Adipose tissue (tissue), 3 donors: ENCODE results near the gene RHOT2. TPM values are rescaled to one million over a fixed set of nuclear protein-coding genes. Genes with fewer than 3 reads are reported as not detected.

Experiments used
- H3K27ac ChIP-seq: one replicate; pipeline ENCODE4 v1.5.1; 2013; ENCODE audit warnings: low read depth, low read length
- WGBS, 3 donors: extraction: QIAGEN DNeasy Blood & Tissue Kit; methylation state at CpG; one replicate each; pipeline ENCODE4 v1.1.7; 2013; 5-methylcytosine and 5-hydroxymethylcytosine counted together
- polyA plus RNA-seq, 3 donors: library from polyadenylated mRNA; stranded (reverse); fragments of 200-250 nt; gene quantifications; one replicate each; pipeline ENCODE4 v1.2.3, GENCODE V29; 2013
- donor health status: healthy with polysubstance abuse.
- donor health status: Bipolar disorder and iron deficiency.
- donor health status: healthy.

The RHOT2 gene
- polyA plus RNA-seq, 3 donors = 67.7 to 107 (median 85.5) TPM

DNA sequence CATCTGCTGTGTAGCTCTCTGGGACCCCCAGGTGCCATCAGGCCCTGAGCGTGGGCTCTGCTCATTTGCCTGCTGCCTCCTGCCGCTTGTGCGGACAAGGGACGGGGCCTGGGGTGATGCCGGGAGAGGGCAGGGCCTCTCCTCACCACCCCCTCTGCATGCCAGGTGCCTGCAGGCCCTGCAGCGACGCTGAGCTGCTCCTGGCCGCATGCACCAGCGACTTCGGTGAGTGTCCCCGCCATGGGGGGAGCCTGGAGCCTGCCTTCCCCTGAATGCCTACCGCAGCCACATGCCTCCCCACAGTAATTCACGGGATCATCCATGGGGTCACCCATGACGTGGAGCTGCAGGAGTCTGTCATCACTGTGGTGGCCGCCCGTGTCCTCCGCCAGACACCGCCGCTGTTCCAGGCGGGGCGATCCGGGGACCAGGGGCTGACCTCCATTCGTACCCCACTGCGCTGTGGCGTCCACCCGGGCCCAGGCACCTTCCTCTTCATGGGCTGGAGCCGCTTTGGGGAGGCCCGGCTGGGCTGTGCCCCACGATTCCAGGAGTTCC lies 48.9 kb downstream of the RHOT2 start:
- 83 to 93% (median 86%) methylated on average over 24 to 29 of the region's 29 CpGs for WGBS, 3 donors
- no peak overlapping the region for H3K27ac ChIP-seq

DNA sequence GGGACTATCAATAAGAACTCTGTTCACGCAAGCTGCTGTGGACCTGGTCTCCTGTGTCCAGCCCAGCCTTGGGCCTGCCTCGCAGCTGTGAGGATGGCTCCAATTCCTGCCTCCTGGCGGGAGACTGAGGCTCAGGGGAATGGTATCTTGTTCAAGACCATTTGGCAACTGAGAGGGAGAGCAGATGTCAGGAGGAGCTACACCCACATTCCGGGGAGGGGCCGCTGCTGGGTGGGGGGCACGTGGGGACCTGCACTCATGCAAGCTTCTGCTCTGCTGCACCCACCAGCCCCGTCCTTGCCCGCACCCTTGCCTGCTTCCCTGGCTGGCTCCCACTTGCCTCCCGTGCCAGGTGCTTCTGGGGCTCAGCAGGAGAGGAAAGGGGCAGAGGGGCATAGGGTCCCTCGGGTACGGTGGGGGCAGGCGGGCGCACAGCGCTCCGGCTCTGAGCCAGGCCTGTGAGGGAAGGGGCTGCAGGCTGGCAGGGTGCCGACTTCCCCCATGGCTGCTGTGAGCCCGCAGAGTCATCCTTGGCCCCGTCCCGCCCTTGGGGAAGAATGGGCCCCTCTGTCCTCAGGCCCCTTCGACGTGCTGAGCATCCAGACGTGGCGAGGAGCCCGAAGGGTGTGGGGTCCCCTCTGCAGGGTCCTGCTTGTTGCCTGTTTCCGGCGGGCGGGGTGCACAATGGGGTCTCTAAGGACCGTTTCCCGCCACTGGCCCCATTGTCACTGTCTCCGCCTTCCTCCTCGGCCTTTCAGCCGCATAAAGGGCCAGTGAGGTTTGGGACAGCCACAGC lies 49.7 kb downstream of the RHOT2 start:
- 72 to 79% (median 79%) methylated on average over 31 to 32 of the region's 32 CpGs for WGBS, 3 donors
- no peak overlapping the region for H3K27ac ChIP-seq

DNA sequence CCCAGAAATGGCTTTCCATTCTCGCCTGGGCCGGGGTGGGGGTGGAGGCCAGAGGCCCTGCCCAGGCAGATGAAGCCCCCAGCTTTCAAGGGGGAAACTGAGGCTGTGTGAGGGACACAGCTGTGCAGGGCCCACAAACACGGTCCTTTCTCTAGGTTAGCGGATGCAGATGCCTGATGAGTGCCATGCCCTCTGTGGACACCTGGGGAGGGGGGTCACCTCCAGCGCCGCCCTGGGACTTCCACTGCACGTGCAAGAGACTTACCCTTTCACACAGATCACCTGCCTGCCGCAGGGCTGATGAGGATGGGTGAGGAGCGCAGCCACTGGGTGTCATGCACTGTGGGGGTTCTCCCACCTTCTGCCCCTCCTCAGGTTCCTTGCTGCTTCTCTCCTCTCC lies 50.5 kb downstream of the RHOT2 start:
- 87 to 94% (median 94%) methylated on average over 9 of the region's 9 CpGs for WGBS, 3 donors
- no peak overlapping the region for H3K27ac ChIP-seq

- WGBS, 3 donors = 76 to 84% (median 82%) methylated on average over 6 of the region's 6 CpGs
- no peak overlapping the region for H3K27ac ChIP-seq
Observed at GRCh38 chr16:718922-719321, 51.0 kb downstream of the RHOT2 start.

- H3K27ac ChIP-seq = no peak overlapping the region
- 5 to 13% (median 10%) methylated on average over 15 to 16 of the region's 16 CpGs for WGBS, 3 donors
Observed at GRCh38 chr16:719815-720446, 52.0 kb downstream of the RHOT2 start.

- H3K27ac ChIP-seq = peak overlapping the region; percentile 62
- 0 to 1% (median 1%) methylated on average over 38 of the region's 38 CpGs for WGBS, 3 donors
Observed at GRCh38 chr16:720447-720989, 52.6 kb downstream of the RHOT2 start.

DNA sequence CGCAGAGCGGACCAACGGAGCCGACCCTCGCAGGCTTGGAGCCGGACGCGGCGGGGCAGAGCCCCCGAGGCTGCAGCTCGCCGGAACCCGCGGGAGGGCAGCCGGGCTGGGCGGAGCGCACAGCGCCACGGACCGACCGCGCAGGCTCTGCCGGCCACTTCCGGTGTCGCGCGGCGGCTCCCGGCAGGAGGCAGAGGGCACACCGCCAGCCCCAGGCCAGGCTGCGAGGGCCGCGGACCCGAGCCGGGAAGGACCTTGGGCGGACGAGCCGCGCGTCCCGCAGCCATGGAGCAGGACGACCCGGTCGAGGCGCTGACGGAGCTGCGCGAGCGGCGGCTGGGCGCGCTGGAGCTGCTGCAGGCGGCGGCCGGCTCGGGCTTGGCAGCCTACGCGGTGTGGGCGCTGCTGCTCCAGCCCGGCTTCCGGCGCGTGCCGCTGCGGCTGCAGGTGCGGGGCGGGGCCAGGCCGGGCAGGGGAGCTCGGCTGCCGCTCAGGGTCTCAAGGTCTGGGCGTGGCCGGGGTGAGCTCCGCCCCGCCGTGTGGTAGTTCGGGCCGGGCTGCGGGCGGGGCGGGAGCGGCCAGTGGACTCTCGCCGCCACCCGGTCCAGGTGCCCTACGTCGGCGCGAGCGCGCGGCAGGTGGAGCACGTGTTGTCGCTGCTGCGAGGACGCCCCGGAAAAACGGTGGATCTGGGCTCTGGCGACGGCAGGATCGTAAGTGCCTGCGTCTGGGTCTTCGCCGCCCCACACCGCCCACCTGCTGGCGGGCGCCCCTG lies 53.2 kb downstream of the RHOT2 start, which contains the start of gene ANTKMT:
TSS of gene ANTKMT (plus strand) at position 157 of the 775 bp plus-strand sequence. CDS start at position 286, 129 bp downstream.
- WGBS, 3 donors = 3 to 9% (median 9%) methylated on average over 82 to 106 of the region's 106 CpGs

GRCh38 chr16:721765-722540 lies 54.0 kb downstream of the RHOT2 start:
- H3K27ac ChIP-seq = no peak overlapping the region
- WGBS, 3 donors = 82 to 95% (median 83%) methylated on average over 46 to 51 of the region's 51 CpGs

More for the DNA sequence above, 53.2 kb downstream of the RHOT2 start, which contains the start of gene ANTKMT:
- H3K27ac ChIP-seq = peak within 1 kb of the TSS; percentile 62

DNA sequence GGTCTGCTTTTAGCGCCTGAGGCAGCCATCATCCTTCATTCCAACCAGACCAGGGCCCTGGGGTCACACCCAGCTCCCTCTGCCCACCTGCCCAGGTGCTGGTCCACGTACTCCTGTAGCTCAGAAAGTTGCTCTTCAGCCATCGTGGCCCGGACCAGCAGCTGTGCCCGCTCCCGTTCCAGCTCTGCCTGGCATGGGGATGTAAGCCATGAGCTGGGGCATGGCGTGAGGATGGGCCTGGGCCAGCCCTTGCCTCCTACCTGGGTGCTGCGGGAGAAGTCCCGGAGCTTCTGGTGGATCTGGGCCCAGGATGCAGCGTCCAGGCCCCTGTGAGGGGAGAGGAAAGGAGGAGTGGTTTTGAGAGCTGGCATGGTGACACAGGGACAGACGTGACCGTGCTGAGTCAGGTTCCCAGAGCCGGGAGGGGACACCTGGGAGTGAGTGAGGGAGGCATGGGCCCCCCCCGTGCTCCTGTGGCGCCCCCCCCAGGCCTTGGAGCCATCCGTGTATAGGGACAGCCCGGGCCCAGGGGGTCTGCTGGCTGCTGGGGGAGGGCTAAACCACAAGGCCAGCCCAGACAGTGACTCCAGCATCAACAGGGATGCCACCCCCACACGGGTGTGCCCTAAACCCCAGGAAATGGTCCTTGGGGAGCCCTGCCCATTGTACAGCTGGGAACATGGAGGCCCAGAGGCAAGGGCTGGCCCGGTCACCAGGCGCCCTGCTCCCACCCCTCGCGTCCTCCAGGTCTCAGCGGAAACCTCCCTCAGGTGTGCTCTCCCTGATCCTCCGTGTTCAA lies 55.1 kb downstream of the RHOT2 start:
- H3K27ac ChIP-seq = no peak overlapping the region
- WGBS, 3 donors = 83 to 86% (median 85%) methylated on average over 23 to 24 of the region's 24 CpGs

DNA sequence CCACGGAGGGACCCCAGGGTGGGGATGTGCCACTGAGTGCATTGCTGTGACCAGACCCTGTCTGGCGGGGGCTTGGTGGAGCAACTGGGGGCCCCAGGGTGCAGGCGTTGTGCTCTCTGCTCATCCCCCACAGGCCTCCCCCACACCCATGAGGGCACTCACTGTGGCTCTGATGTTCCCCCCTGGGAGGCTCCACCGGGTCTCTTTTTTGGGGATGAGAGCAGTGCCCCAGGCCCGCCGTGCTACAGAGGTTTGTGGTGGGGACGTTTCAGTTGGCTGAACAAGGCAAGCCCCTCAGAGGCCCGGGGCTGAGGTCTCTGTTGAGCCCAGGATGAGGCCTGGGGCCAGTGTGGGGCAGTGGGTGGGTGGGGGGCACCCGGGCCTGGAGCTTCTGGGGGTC lies 55.8 kb downstream of the RHOT2 start:
- 75 to 86% (median 84%) methylated on average over 9 of the region's 9 CpGs for WGBS, 3 donors
- no peak overlapping the region for H3K27ac ChIP-seq

Other genes starting within 250 kb of the RHOT2 start
- gene RAB11FIP3, start 242.5 kb upstream of the RHOT2 start, polyA plus RNA-seq = 10 to 100 TPM; 20.7 to 27.3 (median 21.9) TPM
- gene CAPN15, start 140.4 kb upstream of the RHOT2 start, polyA plus RNA-seq = 10 to 100 TPM; 20.4 to 31.4 (median 30.6) TPM
- gene PRR35, start 107.7 kb upstream of the RHOT2 start, polyA plus RNA-seq = under 1 TPM in 1 of 3 donors, not detected in 2; 0.20 TPM
- gene NHLRC4, start 101.1 kb upstream of the RHOT2 start, polyA plus RNA-seq = 1 to 10 TPM in 1 of 3 donors, under 1 TPM in 2; 0.22 to 1.3 (median 0.61) TPM
- 10 to 100 TPM; 36.6 to 47.7 (median 37.6) TPM for gene PIGQ, start 98.2 kb upstream of the RHOT2 start, polyA plus RNA-seq
- gene RAB40C, start 78.1 kb upstream of the RHOT2 start, polyA plus RNA-seq = 10 to 100 TPM; 16.0 to 42.5 (median 21.2) TPM
- under 1 TPM; 0.25 to 0.85 (median 0.67) TPM for gene WFIKKN1, start 37.1 kb upstream of the RHOT2 start, polyA plus RNA-seq
- gene METTL26, start 31.8 kb upstream of the RHOT2 start, polyA plus RNA-seq = 100 to 1,000 TPM in 2 of 3 donors, 10 to 100 TPM in 1; 65.0 to 125 (median 109) TPM
- gene MCRIP2, start 26.3 kb upstream of the RHOT2 start, polyA plus RNA-seq = 10 to 100 TPM; 23.6 to 57.6 (median 42.6) TPM
- gene WDR90, start 18.8 kb upstream of the RHOT2 start, polyA plus RNA-seq = 10 to 100 TPM; 12.1 to 14.8 (median 13.7) TPM
- gene RHBDL1, start 7.5 kb downstream of the RHOT2 start, polyA plus RNA-seq = under 1 TPM in 2 of 3 donors, not detected in 1; 0.59 to 0.71 TPM
- gene STUB1, start 12.3 kb downstream of the RHOT2 start, polyA plus RNA-seq = 100 to 1,000 TPM in 2 of 3 donors, 10 to 100 TPM in 1; 85.4 to 145 (median 139) TPM
- 10 to 100 TPM; 36.8 to 77.7 (median 44.9) TPM for gene JMJD8, start 16.2 kb downstream of the RHOT2 start, polyA plus RNA-seq
- gene WDR24, start 22.3 kb downstream of the RHOT2 start, polyA plus RNA-seq = 1 to 10 TPM; 3.8 to 7.4 (median 5.1) TPM
- 1 to 10 TPM in 1 of 3 donors, under 1 TPM in 2; 0.22 to 2.5 (median 0.37) TPM for gene FBXL16, start 37.7 kb downstream of the RHOT2 start, polyA plus RNA-seq
- gene METRN, start 47.0 kb downstream of the RHOT2 start, polyA plus RNA-seq = 10 to 100 TPM; 21.3 to 34.1 (median 22.2) TPM
- 10 to 100 TPM; 10.1 to 33.4 (median 26.0) TPM for gene ANTKMT, start 53.0 kb downstream of the RHOT2 start, polyA plus RNA-seq
- gene CCDC78, start 58.3 kb downstream of the RHOT2 start, polyA plus RNA-seq = 1 to 10 TPM in 1 of 3 donors, under 1 TPM in 2; 0.42 to 2.1 (median 0.98) TPM
- gene HAGHL, start 59.0 kb downstream of the RHOT2 start, polyA plus RNA-seq = 1 to 10 TPM; 2.0 to 2.6 (median 2.5) TPM
- gene CIAO3, start 72.9 kb downstream of the RHOT2 start, polyA plus RNA-seq = 10 to 100 TPM; 16.0 to 23.7 (median 19.0) TPM
- 10 to 100 TPM in 2 of 3 donors, under 1 TPM in 1; 0.49 to 14.2 (median 13.2) TPM for gene MSLN, start 92.6 kb downstream of the RHOT2 start, polyA plus RNA-seq
- 10 to 100 TPM; 10.5 to 16.7 (median 10.8) TPM for gene RPUSD1, start 120.2 kb downstream of the RHOT2 start, polyA plus RNA-seq
- 10 to 100 TPM in 1 of 3 donors, 1 to 10 TPM in 2; 7.3 to 12.6 (median 8.0) TPM for gene CHTF18, start 120.5 kb downstream of the RHOT2 start, polyA plus RNA-seq
- gene GNG13, start 132.6 kb downstream of the RHOT2 start, polyA plus RNA-seq = not detected